HG02678 (cell line): ENCODE results near the gene SPOCK1.

ENCODE experiments used
- ATAC-seq: cut with Tn5 transposase; IDR thresholded peaks from one replicate; pipeline ENCODE4 v1.9.1; 2021; ENCODE audit warnings: mild to moderate bottlenecking, moderate library complexity; ENCODE audit not compliant: unreplicated experiment

SPOCK1 gene

GRCh38 chr5:137304226-137304874, 194.8 kb downstream of the SPOCK1 start:
- ATAC-seq: no peak

- ATAC-seq: no peak
These were observed 195.6 kb downstream of the SPOCK1 start for GRCh38 chr5:137303509-137303908.

GRCh38 chr5:137300411-137301240, 198.5 kb downstream of the SPOCK1 start:
- no peak for ATAC-seq

GRCh38 chr5:137296213-137296781, 202.8 kb downstream of the SPOCK1 start:
- ATAC-seq: no peak

- no peak for ATAC-seq
These were observed 204.5 kb downstream of the SPOCK1 start for GRCh38 chr5:137294604-137295003.

- no peak for ATAC-seq
These were observed 206.6 kb downstream of the SPOCK1 start for GRCh38 chr5:137292461-137293027.

GRCh38 chr5:137291436-137291835, 207.7 kb downstream of the SPOCK1 start:
- ATAC-seq: no peak

- ATAC-seq: no peak
These were observed 208.1 kb downstream of the SPOCK1 start for GRCh38 chr5:137291031-137291430.

- no peak for ATAC-seq
These were observed 208.8 kb downstream of the SPOCK1 start for GRCh38 chr5:137290373-137290772.

GRCh38 chr5:137289856-137290255, 209.3 kb downstream of the SPOCK1 start:
- ATAC-seq: no peak

- ATAC-seq: no peak
These were observed 211.6 kb downstream of the SPOCK1 start for GRCh38 chr5:137287569-137287968.

- ATAC-seq: no peak
These were observed 213.0 kb downstream of the SPOCK1 start for GRCh38 chr5:137286025-137286610.

- ATAC-seq: no peak
These were observed 215.3 kb downstream of the SPOCK1 start for GRCh38 chr5:137283801-137284200.

- no peak for ATAC-seq
These were observed 216.9 kb downstream of the SPOCK1 start for GRCh38 chr5:137282216-137282615.

- ATAC-seq: no peak
These were observed 217.9 kb downstream of the SPOCK1 start for GRCh38 chr5:137281201-137281600.

- no peak for ATAC-seq
These were observed 218.5 kb downstream of the SPOCK1 start for GRCh38 chr5:137280656-137281055.

- ATAC-seq: no peak
These were observed 219.4 kb downstream of the SPOCK1 start for GRCh38 chr5:137279521-137280231.

- no peak for ATAC-seq
These were observed 220.7 kb downstream of the SPOCK1 start for GRCh38 chr5:137278476-137278875.

- ATAC-seq: no peak
These were observed 224.0 kb downstream of the SPOCK1 start for GRCh38 chr5:137275083-137275482.

- no peak for ATAC-seq
These were observed 225.6 kb downstream of the SPOCK1 start for GRCh38 chr5:137273511-137273910.

- ATAC-seq: no peak
These were observed 226.3 kb downstream of the SPOCK1 start for GRCh38 chr5:137272831-137273230.
